Activated B cell treated with CpG ODN at 0.5 μM for 24 hours (primary cell): Measurements from ENCODE around the gene SCARB1. TPM values are rescaled to one million over a fixed set of nuclear protein-coding genes. Genes with fewer than 3 reads are reported as not detected.

Experiments used
- ATAC-seq: fragments of 200-7000 bp; cut with Tn5 transposase; one replicate; pipeline ENCODE4 v1.10.0; 2021; ENCODE audit warnings: low read depth, mild to moderate bottlenecking, moderate library complexity
- CTCF ChIA-PET: fragments of 350-600 bp; sonication (Branson Sonifier 250); formaldehyde crosslinking; loops from one replicate; lab custom pipeline; 2021; ENCODE audit warnings: antibody characterized with exemption; lab: Charles Lee
- POLR2A ChIA-PET: fragments of 350-600 bp; sonication (Branson Sonifier 250); formaldehyde crosslinking; loops from one replicate; lab custom pipeline; 2021; ENCODE audit warnings: antibody characterized with exemption; lab: Charles Lee
- DNase-seq: peaks from one replicate; pipeline ENCODE4 v3.0.0; 2022
- H3K27ac Mint-ChIP-seq: one replicate; pipeline ENCODE4 v1.8.0; 2020; ENCODE audit warnings: mixed read lengths
- H3K27me3 Mint-ChIP-seq: one replicate; pipeline ENCODE4 v1.8.0; 2021; ENCODE audit warnings: mixed read lengths
- H3K36me3 Mint-ChIP-seq: one replicate; pipeline ENCODE4 v1.8.0; 2021; ENCODE audit warnings: low read depth, mixed read lengths
- H3K4me1 Mint-ChIP-seq: one replicate; pipeline ENCODE4 v1.8.0; 2021; ENCODE audit warnings: mixed read lengths
- H3K4me3 Mint-ChIP-seq: one replicate; pipeline ENCODE4 v1.8.0; 2020; ENCODE audit warnings: mild to moderate bottlenecking, mixed read lengths
- H3K9me3 Mint-ChIP-seq: one replicate; pipeline ENCODE4 v1.8.0; 2020; ENCODE audit warnings: mixed read lengths
- CTCF ChIP-seq: fragments of 200-600 bp; IDR thresholded peaks from one replicate; pipeline ENCODE4 v1.8.0; 2022; ENCODE audit warnings: antibody characterized with exemption, mild to moderate bottlenecking
- intact Hi-C: fragments of 100-400 bp; cut with micrococcal nuclease; formaldehyde crosslinking; loops from one replicate; pipeline ENCODE4 v1.15.1; 2024
- total RNA-seq: library from RNA; stranded (reverse); gene quantifications from 2 replicates; pipeline ENCODE4 v1.2.3, GENCODE V29; 2022

The SCARB1 gene
- total RNA-seq, 1 donor from 2014 or later, result 39.3 TPM

DNA sequence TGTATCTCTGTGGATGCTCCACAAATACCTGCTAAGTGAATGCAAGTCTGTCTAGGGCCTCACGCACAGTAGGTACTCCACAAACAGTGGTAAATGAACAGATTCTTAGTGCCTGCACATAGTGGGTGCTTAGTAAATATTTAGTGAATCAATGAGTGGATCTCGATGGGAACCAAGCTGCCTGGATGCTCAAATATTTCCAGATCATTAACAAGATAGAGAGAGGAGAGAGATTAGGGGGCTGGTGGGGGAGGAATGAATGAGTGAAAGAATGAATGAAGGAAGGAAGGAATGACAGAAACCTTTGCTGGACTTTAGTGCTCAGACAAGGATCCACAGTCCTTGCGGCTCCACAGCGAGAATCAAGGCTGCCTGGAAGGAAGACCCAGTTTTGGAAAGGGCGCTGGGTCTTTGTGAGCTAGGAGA lies 118.2 kb downstream of the SCARB1 start:
- ATAC-seq, result no peak
- POLR2A ChIA-PET, result no interaction called here
- intact Hi-C loops, result no loop called here

GRCh38 chr12:124744659-124745464 lies 118.8 kb downstream of the SCARB1 start:
- ChIA-PET CTCF (no interaction called here), POLR2A (no interaction called here)
- Mint-ChIP-seq H3K9me3 (peaks cover 2% of the 10 kb centered on the region), H3K36me3 (no peaks in the 10 kb centered on the region), H3K4me3 (no peak overlapping the region), H3K27me3 (peaks cover 32% of the 10 kb centered on the region), H3K4me1 (peaks cover 20% of the 10 kb centered on the region), H3K27ac (no peak overlapping the region)
- intact Hi-C loops, result no loop called here
- DNase-seq, result no peak
- no peak for TF ChIP-seq CTCF
- no peak for ATAC-seq

More for the DNA sequence above, 118.2 kb downstream of the SCARB1 start:
- no peak for DNase-seq
- Mint-ChIP-seq H3K27ac (no peak overlapping the region), H3K4me3 (no peak overlapping the region), H3K4me1 (peaks cover 20% of the 10 kb centered on the region), H3K9me3 (peaks cover 2% of the 10 kb centered on the region), H3K36me3 (no peaks in the 10 kb centered on the region), H3K27me3 (peaks cover 27% of the 10 kb centered on the region)
- no peak for TF ChIP-seq CTCF
- CTCF ChIA-PET, result no interaction called here

- H3K4me3 Mint-ChIP-seq, result no peak overlapping the region
- peaks cover 20% of the 10 kb centered on the region for H3K4me1 Mint-ChIP-seq
- ChIA-PET POLR2A (no interaction called here), CTCF (no interaction called here)
- no peak overlapping the region for H3K27ac Mint-ChIP-seq
- intact Hi-C loops, result no loop called here
- TF ChIP-seq CTCF, result no peak
- H3K27me3 Mint-ChIP-seq, result peaks cover 36% of the 10 kb centered on the region
- DNase-seq (no peak), ATAC-seq (no peak)
- no peaks in the 10 kb centered on the region for H3K36me3 Mint-ChIP-seq
- peaks cover 2% of the 10 kb centered on the region for H3K9me3 Mint-ChIP-seq
Observed at GRCh38 chr12:124744273-124744640, 119.4 kb downstream of the SCARB1 start.

DNA sequence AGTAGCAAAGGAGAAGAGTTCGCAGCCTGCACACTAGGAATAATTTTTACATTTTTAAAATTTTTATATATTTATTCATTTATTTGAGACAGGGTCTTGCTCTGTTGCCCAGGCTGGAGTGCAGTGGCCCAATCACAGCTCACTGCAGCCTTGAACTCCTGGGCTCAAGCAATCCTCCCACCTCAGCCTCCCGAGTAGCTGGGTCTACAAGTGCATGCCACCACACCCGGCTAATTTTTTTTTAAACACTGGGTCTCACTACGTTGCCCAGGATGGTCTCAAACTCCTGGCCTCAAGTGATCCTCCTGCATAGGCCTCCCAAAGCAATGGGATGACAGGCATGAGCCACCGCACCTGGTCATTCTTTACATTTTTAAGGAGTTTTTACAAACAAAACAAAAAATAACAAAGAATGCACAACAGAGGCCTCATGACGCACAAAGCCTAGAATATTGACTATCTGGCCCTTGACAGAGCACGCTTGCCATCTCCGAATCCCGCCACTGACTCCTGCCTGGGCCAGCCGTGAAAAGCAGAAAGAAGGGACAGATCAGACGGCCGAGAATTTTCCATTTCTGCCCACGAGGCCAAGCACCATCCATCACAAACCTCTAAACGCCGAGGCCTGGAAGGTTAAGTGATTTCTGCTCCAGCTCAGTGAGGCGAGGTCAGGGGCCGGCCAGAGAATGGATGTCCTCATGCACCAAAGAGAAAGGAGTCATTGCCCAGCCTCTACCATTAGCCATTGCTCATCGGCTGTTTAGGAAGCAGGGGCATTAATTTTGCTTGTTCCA lies 120.0 kb downstream of the SCARB1 start:
- H3K27ac Mint-ChIP-seq, result no peak overlapping the region
- intact Hi-C loops, result no loop called here
- peaks cover 20% of the 10 kb centered on the region for H3K4me1 Mint-ChIP-seq
- H3K36me3 Mint-ChIP-seq, result no peaks in the 10 kb centered on the region
- peaks cover 36% of the 10 kb centered on the region for H3K27me3 Mint-ChIP-seq
- no peak overlapping the region for H3K4me3 Mint-ChIP-seq
- ChIA-PET POLR2A (no interaction called here), CTCF (no interaction called here)
- no peak for ATAC-seq
- TF ChIP-seq CTCF, result no peak
- DNase-seq, result no peak
- H3K9me3 Mint-ChIP-seq, result peaks cover 2% of the 10 kb centered on the region

GRCh38 chr12:124742678-124743077 lies 121.0 kb downstream of the SCARB1 start:
- Mint-ChIP-seq H3K9me3 (peaks cover 2% of the 10 kb centered on the region), H3K36me3 (no peaks in the 10 kb centered on the region), H3K27ac (no peak overlapping the region), H3K27me3 (peaks cover 36% of the 10 kb centered on the region), H3K4me1 (peaks cover 17% of the 10 kb centered on the region), H3K4me3 (no peak overlapping the region)
- DNase-seq (no peak), ATAC-seq (no peak)
- intact Hi-C loops, result no loop called here
- CTCF ChIA-PET, result no interaction called here
- TF ChIP-seq CTCF, result no peak
- POLR2A ChIA-PET, result no interaction called here
